H1 (cell line): ENCODE results near the gene SSR1.

Experiments
- CEBPB ChIP-seq: IDR thresholded peaks from 2 replicates; pipeline ENCODE4 v1.6.1; 2012; ENCODE audit warnings: low read depth, low read length
- CTCF ChIP-seq, 3 experiments: IDR thresholded peaks; 1 replicate in 2 of 3; 2 replicates in 1 of 3; pipeline versions ENCODE4 v1.5.1 to v1.6.1; 2011; ENCODE audit warnings: low read length in 3 of 3, mild to moderate bottlenecking in 3 of 3, inconsistent platforms in 2 of 3, low read depth in 1 of 3, moderate library complexity in 1 of 3; ENCODE audit not compliant: insufficient read depth in 1 of 3; ENCODE audit errors: control extremely low read depth in 1 of 3
- EGR1 ChIP-seq: IDR thresholded peaks from 2 replicates; pipeline ENCODE4 v1.6.1; 2011; ENCODE audit warnings: low read depth, low read length, borderline replicate concordance
- EZH2 ChIP-seq: fragments of 200-600 bp; sonication (generic); IDR thresholded peaks from 2 replicates; pipeline ENCODE4 v1.7.1; 2012; ENCODE audit warnings: low read depth, mild to moderate bottlenecking, moderate library complexity, low read length, inconsistent platforms; ENCODE audit not compliant: severe bottlenecking
- FOSL1 ChIP-seq: IDR thresholded peaks from 2 replicates; pipeline ENCODE4 v1.6.1; 2011; ENCODE audit warnings: mild to moderate bottlenecking, low read depth, low read length, moderate library complexity; ENCODE audit not compliant: insufficient read depth
- HDAC6 ChIP-seq: IDR thresholded peaks from one replicate; pipeline ENCODE4 v1.7.1; 2012; ENCODE audit warnings: low read depth, mild to moderate bottlenecking, inconsistent platforms, low read length, moderate library complexity
- JUN ChIP-seq: IDR thresholded peaks from 2 replicates; pipeline ENCODE4 v1.6.1; 2011; ENCODE audit warnings: low read depth, mild to moderate bottlenecking, improper control_type of control experiment, low read length
- KDM5A ChIP-seq: fragments of 200-600 bp; IDR thresholded peaks from 2 replicates; pipeline ENCODE4 v1.7.1; 2012; ENCODE audit warnings: mild to moderate bottlenecking, low read length, inconsistent platforms, mixed read lengths
- POLR2A ChIP-seq, 2 experiments: IDR thresholded peaks; 1 replicate in 1 of 2; 2 replicates in 1 of 2; pipeline ENCODE4 v1.6.1; 2011; ENCODE audit warnings: low read depth in 2 of 2, low read length in 2 of 2, mild to moderate bottlenecking in 2 of 2; ENCODE audit errors: control extremely low read depth in 1 of 2
- POU5F1 ChIP-seq: IDR thresholded peaks from 2 replicates; pipeline ENCODE4 v1.6.1; 2011; ENCODE audit warnings: low read depth, mild to moderate bottlenecking, low read length, moderate library complexity
- SUZ12 ChIP-seq: fragments of 200-600 bp; sonication (generic); IDR thresholded peaks from 2 replicates; pipeline ENCODE4 v1.6.1; 2012; ENCODE audit warnings: mild to moderate bottlenecking, inconsistent platforms, low read length, moderate library complexity, mixed read lengths
- TAF1 ChIP-seq: IDR thresholded peaks from 2 replicates; pipeline ENCODE4 v1.6.1; 2011; ENCODE audit warnings: mild to moderate bottlenecking, low read depth, low read length
- TF ChIP-seq, protein P1 (sequence below): IDR thresholded peaks from 2 replicates; pipeline ENCODE4 v1.6.1; 2011; ENCODE audit warnings: low read length, improper control_type of control experiment

DNA sequence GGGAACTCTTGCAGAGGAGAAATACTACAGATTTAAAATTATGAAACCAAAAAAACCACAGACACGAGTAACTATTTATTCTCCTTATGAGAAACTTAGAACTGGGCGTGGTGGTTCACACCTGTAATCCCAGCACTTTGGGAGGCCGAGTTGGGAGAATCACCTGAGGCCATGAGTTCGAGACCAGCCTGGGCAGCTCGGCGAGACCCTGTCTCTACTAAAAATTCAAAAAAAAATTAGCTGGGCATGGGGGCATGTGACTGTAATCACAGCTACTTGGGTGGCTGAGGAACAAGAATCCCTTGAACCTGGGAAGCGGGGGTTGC is 36.8 kb downstream of the SSR1 start:
- TF ChIP-seq CTCF (IDR thresholded peaks at IDR 0.05; ENCODE audit: control extremely low read depth in 1 of 3, insufficient read depth in 1 of 3, low read depth in 1 of 3, low read length in 3 of 3) (no peak), EGR1 (no peak), POLR2A (IDR thresholded peaks at IDR 0.05; ENCODE audit: control extremely low read depth in 1 of 2, low read depth in 2 of 2, low read length in 2 of 2) (no peak), TAF1 (no peak), SUZ12 (no peak), EZH2 (no peak), POU5F1 (no peak), CEBPB (no peak), HDAC6 (no peak), JUN (no peak), FOSL1 (no peak), KDM5A (no peak)
- TF ChIP-seq, protein P1, sequence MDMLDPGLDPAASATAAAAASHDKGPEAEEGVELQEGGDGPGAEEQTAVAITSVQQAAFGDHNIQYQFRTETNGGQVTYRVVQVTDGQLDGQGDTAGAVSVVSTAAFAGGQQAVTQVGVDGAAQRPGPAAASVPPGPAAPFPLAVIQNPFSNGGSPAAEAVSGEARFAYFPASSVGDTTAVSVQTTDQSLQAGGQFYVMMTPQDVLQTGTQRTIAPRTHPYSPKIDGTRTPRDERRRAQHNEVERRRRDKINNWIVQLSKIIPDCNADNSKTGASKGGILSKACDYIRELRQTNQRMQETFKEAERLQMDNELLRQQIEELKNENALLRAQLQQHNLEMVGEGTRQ: no peak
